IMR-90 (cell line): ENCODE results near the gene NPM1. TPM values are rescaled to one million over a fixed set of nuclear protein-coding genes. Genes with fewer than 3 reads are reported as not detected.

Experiments
- ATAC-seq: fragments of 200-7000 bp; cut with Tn5 transposase; 2 replicates; pipeline ENCODE4 v1.9.1; 2020; ENCODE audit warnings: low read depth, mild to moderate bottlenecking, moderate library complexity
- BruUV-seq: library from RNA; stranded (reverse); fragments of 400-500 nt; replicated peaks from 2 replicates; lab custom pipeline; 2021; lab: Mats Ljungman, UMichigan
- CTCF ChIA-PET: fragments of 300-600 bp; formaldehyde crosslinking; extraction: SDS; loops from one replicate; lab custom pipeline; 2021; ENCODE audit warnings: antibody characterized with exemption; lab: Yijun Ruan, JAX
- POLR2A ChIA-PET: fragments of 300-600 bp; sonication (Branson Sonifier 250); formaldehyde crosslinking; loops from one replicate; lab custom pipeline; 2022; ENCODE audit warnings: antibody characterized with exemption; ENCODE audit not compliant: unreplicated experiment; lab: Charles Lee
- DNase-seq: peaks from one replicate; pipeline ENCODE4 v3.0.0; 2013
- H2AFZ ChIP-seq: replicated peaks from 2 replicates; pipeline ENCODE3; 2013; ENCODE audit warnings: low read length, mild to moderate bottlenecking; ENCODE audit not compliant: poor library complexity
- H2AK5ac ChIP-seq: 2 replicates; pipeline ENCODE4 v1.6.1; 2013; ENCODE audit warnings: low read depth, low read length, inconsistent platforms
- H2AK9ac ChIP-seq: replicated peaks from 2 replicates; pipeline ENCODE3; 2013; ENCODE audit warnings: mild to moderate bottlenecking, low read depth, low read length, moderate library complexity; ENCODE audit not compliant: poor library complexity
- H2BK120ac ChIP-seq: 2 replicates; pipeline ENCODE4 v1.6.1; 2013; ENCODE audit warnings: low read depth, low read length, inconsistent platforms
- H2BK15ac ChIP-seq: 3 replicates; pipeline ENCODE4 v1.6.1; 2013; ENCODE audit warnings: low read depth, low read length, inconsistent platforms
- H2BK20ac ChIP-seq: 2 replicates; pipeline ENCODE4 v1.6.1; 2013; ENCODE audit warnings: low read depth, mild to moderate bottlenecking, inconsistent platforms, low read length, moderate library complexity
- H2BK5ac ChIP-seq: 2 replicates; pipeline ENCODE4 v1.6.1; 2013; ENCODE audit warnings: mild to moderate bottlenecking, low read depth, low read length, inconsistent platforms; ENCODE audit not compliant: poor library complexity, severe bottlenecking
- H3K14ac ChIP-seq: replicated peaks from 2 replicates; pipeline ENCODE4 v1.6.1; 2013; ENCODE audit warnings: low read depth, low read length, inconsistent platforms
- H3K18ac ChIP-seq: 2 replicates; pipeline ENCODE4 v1.6.1; 2013; ENCODE audit warnings: low read depth, low read length, control low read depth
- H3K23ac ChIP-seq: 2 replicates; pipeline ENCODE4 v1.6.1; 2013; ENCODE audit warnings: low read depth, low read length, inconsistent platforms
- H3K27ac ChIP-seq: 2 replicates; pipeline ENCODE4 v1.5.1; 2013; ENCODE audit warnings: mild to moderate bottlenecking, control low read depth, low read length; ENCODE audit not compliant: insufficient read depth
- H3K27me3 ChIP-seq: 2 replicates; pipeline ENCODE4 v1.6.1; 2013; ENCODE audit warnings: low read length; ENCODE audit not compliant: control insufficient read depth, insufficient read depth
- H3K36me3 ChIP-seq: 2 replicates; pipeline ENCODE4 v1.6.1; 2013; ENCODE audit warnings: low read length, mixed read lengths; ENCODE audit not compliant: control insufficient read depth, insufficient read depth
- H3K4ac ChIP-seq: 2 replicates; pipeline ENCODE4 v1.6.1; 2013; ENCODE audit warnings: low read depth, low read length, inconsistent platforms
- H3K4me1 ChIP-seq: 2 replicates; pipeline ENCODE4 v1.6.1; 2013; ENCODE audit warnings: low read length, mixed read lengths; ENCODE audit not compliant: control insufficient read depth, insufficient read depth
- H3K4me2 ChIP-seq: 2 replicates; pipeline ENCODE4 v1.6.1; 2013; ENCODE audit warnings: low read depth, mild to moderate bottlenecking, control low read depth, low read length, moderate library complexity
- H3K4me3 ChIP-seq: 2 replicates; pipeline ENCODE4 v1.5.1; 2013; ENCODE audit warnings: low read depth, mild to moderate bottlenecking, control low read depth, low read length, moderate library complexity; ENCODE audit not compliant: insufficient read depth
- H3K56ac ChIP-seq: 2 replicates; pipeline ENCODE4 v1.6.1; 2013; ENCODE audit warnings: low read length, inconsistent platforms; ENCODE audit not compliant: insufficient read depth; ENCODE audit errors: extremely low read depth
- H3K79me1 ChIP-seq, 2 experiments: 2 replicates each; pipeline ENCODE4 v1.6.1; 2013; ENCODE audit warnings: low read length in 2 of 2, inconsistent platforms in 1 of 2, low read depth in 1 of 2
- H3K9ac ChIP-seq: 2 replicates; pipeline ENCODE4 v1.6.1; 2013; ENCODE audit warnings: low read depth, low read length, control low read depth
- H3K9me1 ChIP-seq: 2 replicates; pipeline ENCODE4 v1.6.1; 2013; ENCODE audit warnings: low read length, inconsistent platforms; ENCODE audit not compliant: insufficient read depth
- H3K9me3 ChIP-seq: 2 replicates; pipeline ENCODE4 v1.6.1; 2013; ENCODE audit warnings: low read length; ENCODE audit not compliant: control insufficient read depth, insufficient read depth
- H4K20me1 ChIP-seq: 2 replicates; pipeline ENCODE4 v1.6.1; 2013; ENCODE audit warnings: low read length, inconsistent platforms; ENCODE audit not compliant: insufficient read depth
- H4K5ac ChIP-seq: 2 replicates; pipeline ENCODE4 v1.6.1; 2013; ENCODE audit warnings: mild to moderate bottlenecking, low read depth, low read length, control low read depth
- H4K8ac ChIP-seq, 2 experiments: 2 replicates each; pipeline ENCODE4 v1.6.1; 2013; ENCODE audit warnings: low read depth in 2 of 2, low read length in 2 of 2, control low read depth in 1 of 2, inconsistent platforms in 1 of 2
- H4K91ac ChIP-seq: 2 replicates; pipeline ENCODE4 v1.6.1; 2013; ENCODE audit warnings: low read depth, low read length, inconsistent platforms; ENCODE audit not compliant: insufficient read depth
- BHLHE40 ChIP-seq: fragments of 150-350 bp; IDR thresholded peaks from 2 replicates; pipeline ENCODE4 v1.6.1; 2016; ENCODE audit warnings: mild to moderate bottlenecking, low read depth, low read length
- CEBPB ChIP-seq: IDR thresholded peaks from 2 replicates; pipeline ENCODE4 v1.6.1; 2012; ENCODE audit warnings: low read depth, low read length, improper control_type of control experiment
- CHD1 ChIP-seq: IDR thresholded peaks from 2 replicates; pipeline ENCODE4 v1.6.1; 2012; ENCODE audit warnings: low read depth, low read length, improper control_type of control experiment
- FOS ChIP-seq: fragments of 150-350 bp; IDR thresholded peaks from 2 replicates; pipeline ENCODE4 v1.6.1; 2016; ENCODE audit warnings: low read depth, low read length
- MAFK ChIP-seq: IDR thresholded peaks from 2 replicates; pipeline ENCODE4 v1.6.1; 2012; ENCODE audit warnings: low read depth, low read length, improper control_type of control experiment
- MAZ ChIP-seq: IDR thresholded peaks from 2 replicates; pipeline ENCODE4 v1.6.1; 2012; ENCODE audit warnings: low read depth, mild to moderate bottlenecking, low read length, improper control_type of control experiment, moderate library complexity, borderline replicate concordance
- MXI1 ChIP-seq: IDR thresholded peaks from 2 replicates; pipeline ENCODE4 v1.6.1; 2012; ENCODE audit warnings: low read depth, mild to moderate bottlenecking, low read length, moderate library complexity, borderline replicate concordance
- NFE2L2 ChIP-seq: fragments of 150-350 bp; IDR thresholded peaks from 2 replicates; pipeline ENCODE4 v1.6.1; 2016; ENCODE audit warnings: low read depth, mild to moderate bottlenecking, low read length
- POLR2A ChIP-seq: IDR thresholded peaks from 2 replicates; pipeline ENCODE4 v1.6.1; 2012; ENCODE audit warnings: mild to moderate bottlenecking, low read depth, low read length
- RAD21 ChIP-seq: IDR thresholded peaks from 2 replicates; pipeline ENCODE4 v1.6.1; 2012; ENCODE audit warnings: low read length, improper control_type of control experiment
- RCOR1 ChIP-seq: IDR thresholded peaks from 2 replicates; pipeline ENCODE4 v1.6.1; 2012; ENCODE audit warnings: mild to moderate bottlenecking, low read length, improper control_type of control experiment; ENCODE audit not compliant: insufficient replicate concordance
- RFX5 ChIP-seq: IDR thresholded peaks from 2 replicates; pipeline ENCODE4 v1.8.0; 2012; ENCODE audit warnings: low read depth, mild to moderate bottlenecking, low read length, moderate library complexity
- SMC3 ChIP-seq: fragments of 150-350 bp; IDR thresholded peaks from 2 replicates; pipeline ENCODE4 v1.6.1; 2016; ENCODE audit warnings: low read depth, mild to moderate bottlenecking, antibody characterized with exemption, low read length, moderate library complexity
- WGBS, 2 experiments: methylation state at CpG; one replicate each; pipeline versions ENCODE4 v1.1.5 to v1.1.7; 2013; ENCODE audit warnings: missing lambda C conversion rate in 2 of 2; ENCODE audit not compliant: insufficient read length in 1 of 2; ENCODE audit errors: extremely low coverage in 2 of 2; 5-methylcytosine and 5-hydroxymethylcytosine counted together
- dilution Hi-C: fragments of 300-500 bp; cut with HindIII; formaldehyde crosslinking; loops from one replicate; pipeline ENCODE4 v1.14.3; 2018; ENCODE audit warnings: low sequenced_read_pairs; ENCODE audit not compliant: unreplicated experiment
- in situ Hi-C: fragments of 300-500 bp; cut with MboI; formaldehyde crosslinking; loops from 3 replicates; pipeline ENCODE4 v1.14.3; 2019; ENCODE audit warnings: low sequenced_read_pairs, inconsistent platforms, mixed read lengths
- intact Hi-C: fragments of 100-400 bp; cut with micrococcal nuclease; formaldehyde crosslinking; loops from 2 replicates; pipeline ENCODE4 v1.10.0; 2022
- polyA plus RNA-seq, 3 experiments: library from polyadenylated mRNA; depleted of rRNA; stranded (reverse); fragments of >200 nt; gene quantifications; 2 replicates each; pipeline ENCODE4 v1.2.3, GENCODE V29; 2012; ENCODE audit warnings: low replicate concordance in 1 of 3
- total RNA-seq: library from RNA; depleted of rRNA; stranded (reverse); fragments of >200 nt; gene quantifications from 2 replicates; pipeline ENCODE4 v1.2.3, GENCODE V29; 2012
- TF ChIP-seq, protein P1 (sequence below): conservative IDR thresholded peaks from 2 replicates; pipeline ENCODE4 v1.5.1; 2012; ENCODE audit warnings: mild to moderate bottlenecking, low read depth, low read length, improper control_type of control experiment
- TF ChIP-seq, protein P2 (sequence below): fragments of 150-350 bp; IDR thresholded peaks from 2 replicates; pipeline ENCODE4 v1.6.1; 2016; ENCODE audit warnings: low read depth, mild to moderate bottlenecking, low read length, moderate library complexity, borderline replicate concordance
- TF ChIP-seq, protein P3 (sequence below): fragments of 150-350 bp; IDR thresholded peaks from 2 replicates; pipeline ENCODE4 v1.6.1; 2017; ENCODE audit warnings: mild to moderate bottlenecking, antibody characterized with exemption, low read length, low read depth

Gene NPM1
- total and polyA plus RNA-seq, 2 of the 4 experiments (the other 2 are of a cell fraction), result 856 to 929 TPM

DNA sequence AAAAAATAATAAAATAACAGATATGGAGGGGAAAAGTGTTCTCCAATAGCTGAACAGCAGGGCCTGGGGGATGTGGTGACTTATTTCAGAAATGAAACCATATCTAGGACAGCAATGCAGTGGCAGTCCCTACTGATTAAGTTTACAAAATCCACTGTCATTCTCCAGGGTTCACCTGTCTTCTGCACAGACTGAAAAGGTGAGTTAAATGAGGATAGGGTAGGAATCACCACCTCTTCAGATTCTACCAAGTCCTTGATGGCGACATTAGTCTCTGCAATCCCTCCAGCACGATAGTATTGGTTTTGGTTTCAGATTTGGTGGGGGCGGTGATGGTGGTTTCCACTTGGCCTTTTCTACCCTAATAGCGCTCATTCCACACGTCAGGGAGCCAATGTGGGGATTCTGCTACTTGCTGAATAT is 32.3 kb upstream of the NPM1 start:
- Histone ChIP-seq H2AK9ac (no peak overlapping the region), H3K14ac (no peak overlapping the region), H3K79me1 (no peaks in the 10 kb centered on the region), H4K20me1 (no peaks in the 10 kb centered on the region), H3K9me3 (no peaks in the 10 kb centered on the region), H3K9me1 (no peaks in the 10 kb centered on the region), H3K9ac (no peak overlapping the region), H3K4ac (no peak overlapping the region), H2BK15ac (no peak overlapping the region), H4K8ac (no peak overlapping the region), H4K91ac (no peak overlapping the region), H3K27me3 (no peaks in the 10 kb centered on the region; the same call in 1 of the 2 replicates), H2BK20ac (no peak overlapping the region), H3K4me3 (no peak overlapping the region), H3K27ac (no peak overlapping the region), H2AFZ (no peak overlapping the region), H3K18ac (no peak overlapping the region), H3K23ac (no peak overlapping the region), H4K5ac (no peak overlapping the region), H2BK120ac (no peak overlapping the region), H3K4me2 (no peak overlapping the region), H3K36me3 (no peaks in the 10 kb centered on the region), H3K4me1 (no peaks in the 10 kb centered on the region), H2AK5ac (no peak overlapping the region), H2BK5ac (no peak overlapping the region), H3K56ac (no peak overlapping the region)
- ChIA-PET POLR2A (no interaction called here), CTCF (no interaction called here)
- dilution Hi-C loops (no loop called here), in situ Hi-C loops (no loop called here), intact Hi-C loops (no loop called here)
- no peak for TF ChIP-seq SMC3
- no peak for TF ChIP-seq CHD1
- no peak for TF ChIP-seq POLR2A
- TF ChIP-seq MXI1, result no peak
- no peak for TF ChIP-seq RAD21
- no peak for TF ChIP-seq MAZ
- TF ChIP-seq FOS, result no peak
- TF ChIP-seq RFX5, result no peak
- no peak for TF ChIP-seq NFE2L2
- TF ChIP-seq, protein P1, sequence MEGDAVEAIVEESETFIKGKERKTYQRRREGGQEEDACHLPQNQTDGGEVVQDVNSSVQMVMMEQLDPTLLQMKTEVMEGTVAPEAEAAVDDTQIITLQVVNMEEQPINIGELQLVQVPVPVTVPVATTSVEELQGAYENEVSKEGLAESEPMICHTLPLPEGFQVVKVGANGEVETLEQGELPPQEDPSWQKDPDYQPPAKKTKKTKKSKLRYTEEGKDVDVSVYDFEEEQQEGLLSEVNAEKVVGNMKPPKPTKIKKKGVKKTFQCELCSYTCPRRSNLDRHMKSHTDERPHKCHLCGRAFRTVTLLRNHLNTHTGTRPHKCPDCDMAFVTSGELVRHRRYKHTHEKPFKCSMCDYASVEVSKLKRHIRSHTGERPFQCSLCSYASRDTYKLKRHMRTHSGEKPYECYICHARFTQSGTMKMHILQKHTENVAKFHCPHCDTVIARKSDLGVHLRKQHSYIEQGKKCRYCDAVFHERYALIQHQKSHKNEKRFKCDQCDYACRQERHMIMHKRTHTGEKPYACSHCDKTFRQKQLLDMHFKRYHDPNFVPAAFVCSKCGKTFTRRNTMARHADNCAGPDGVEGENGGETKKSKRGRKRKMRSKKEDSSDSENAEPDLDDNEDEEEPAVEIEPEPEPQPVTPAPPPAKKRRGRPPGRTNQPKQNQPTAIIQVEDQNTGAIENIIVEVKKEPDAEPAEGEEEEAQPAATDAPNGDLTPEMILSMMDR, result no peak
- TF ChIP-seq BHLHE40, result no peak
- TF ChIP-seq, protein P2, sequence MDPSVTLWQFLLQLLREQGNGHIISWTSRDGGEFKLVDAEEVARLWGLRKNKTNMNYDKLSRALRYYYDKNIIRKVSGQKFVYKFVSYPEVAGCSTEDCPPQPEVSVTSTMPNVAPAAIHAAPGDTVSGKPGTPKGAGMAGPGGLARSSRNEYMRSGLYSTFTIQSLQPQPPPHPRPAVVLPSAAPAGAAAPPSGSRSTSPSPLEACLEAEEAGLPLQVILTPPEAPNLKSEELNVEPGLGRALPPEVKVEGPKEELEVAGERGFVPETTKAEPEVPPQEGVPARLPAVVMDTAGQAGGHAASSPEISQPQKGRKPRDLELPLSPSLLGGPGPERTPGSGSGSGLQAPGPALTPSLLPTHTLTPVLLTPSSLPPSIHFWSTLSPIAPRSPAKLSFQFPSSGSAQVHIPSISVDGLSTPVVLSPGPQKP, result no peak
- TF ChIP-seq MAFK, result no peak
- no peak for TF ChIP-seq CEBPB
- TF ChIP-seq, protein P3, sequence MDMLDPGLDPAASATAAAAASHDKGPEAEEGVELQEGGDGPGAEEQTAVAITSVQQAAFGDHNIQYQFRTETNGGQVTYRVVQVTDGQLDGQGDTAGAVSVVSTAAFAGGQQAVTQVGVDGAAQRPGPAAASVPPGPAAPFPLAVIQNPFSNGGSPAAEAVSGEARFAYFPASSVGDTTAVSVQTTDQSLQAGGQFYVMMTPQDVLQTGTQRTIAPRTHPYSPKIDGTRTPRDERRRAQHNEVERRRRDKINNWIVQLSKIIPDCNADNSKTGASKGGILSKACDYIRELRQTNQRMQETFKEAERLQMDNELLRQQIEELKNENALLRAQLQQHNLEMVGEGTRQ, result no peak
- TF ChIP-seq RCOR1, result no peak
- ATAC-seq, result no peak
- no TSS peak for BruUV-seq
- DNase-seq, result no peak
- no CpG with 5 or more reads among the region's 5 CpGs for WGBS, 2 experiments
